ENCODE measurements around the gene SPTBN4. TPM values are rescaled to one million over a fixed set of nuclear protein-coding genes. Genes with fewer than 3 reads are reported as not detected.

The SPTBN4 gene
- total RNA-seq, 2 donors from 2014 or later: 0.79 to 2.0 TPM

GRCh38 chr19:40464059-40465024 is 2.5 kb upstream of the SPTBN4 start:
- H3K27ac Mint-ChIP-seq: peak overlapping the region; percentile 82
- WGBS, 2 experiments (ENCODE audit: insufficient coverage in 1 of 2, insufficient read length in 1 of 2): 23 to 51% methylated on average over 6 to 9 of the region's 11 CpGs
- H3K9me3 Mint-ChIP-seq: no peaks in the 10 kb centered on the region
- Histone ChIP-seq H3K9ac (ENCODE audit: extremely low read depth, low read length, poor library complexity, severe bottlenecking) (no peak overlapping the region), H3K27ac (ENCODE audit: low read depth, low read length) (no peak overlapping the region), H3K4me3 (ENCODE audit: low read length) (peak overlapping the region; percentile 89), H3K4me1 (ENCODE audit: control insufficient read depth, insufficient read depth, low read length) (no peaks in the 10 kb centered on the region), H3K9me3 (ENCODE audit: control insufficient read depth, low read length) (no peaks in the 10 kb centered on the region), H3K36me3 (ENCODE audit: control insufficient read depth, insufficient read depth, low read length) (no peaks in the 10 kb centered on the region), H3K27me3 (ENCODE audit: control insufficient read depth, insufficient read depth, low read length, poor library complexity, severe bottlenecking) (peaks cover 34% of the 10 kb centered on the region)
- no peaks in the 10 kb centered on the region for H3K36me3 Mint-ChIP-seq (ENCODE audit: low read depth)
- H3K4me1 Mint-ChIP-seq: peaks cover 6% of the 10 kb centered on the region
- TF ChIP-seq, protein P1, sequence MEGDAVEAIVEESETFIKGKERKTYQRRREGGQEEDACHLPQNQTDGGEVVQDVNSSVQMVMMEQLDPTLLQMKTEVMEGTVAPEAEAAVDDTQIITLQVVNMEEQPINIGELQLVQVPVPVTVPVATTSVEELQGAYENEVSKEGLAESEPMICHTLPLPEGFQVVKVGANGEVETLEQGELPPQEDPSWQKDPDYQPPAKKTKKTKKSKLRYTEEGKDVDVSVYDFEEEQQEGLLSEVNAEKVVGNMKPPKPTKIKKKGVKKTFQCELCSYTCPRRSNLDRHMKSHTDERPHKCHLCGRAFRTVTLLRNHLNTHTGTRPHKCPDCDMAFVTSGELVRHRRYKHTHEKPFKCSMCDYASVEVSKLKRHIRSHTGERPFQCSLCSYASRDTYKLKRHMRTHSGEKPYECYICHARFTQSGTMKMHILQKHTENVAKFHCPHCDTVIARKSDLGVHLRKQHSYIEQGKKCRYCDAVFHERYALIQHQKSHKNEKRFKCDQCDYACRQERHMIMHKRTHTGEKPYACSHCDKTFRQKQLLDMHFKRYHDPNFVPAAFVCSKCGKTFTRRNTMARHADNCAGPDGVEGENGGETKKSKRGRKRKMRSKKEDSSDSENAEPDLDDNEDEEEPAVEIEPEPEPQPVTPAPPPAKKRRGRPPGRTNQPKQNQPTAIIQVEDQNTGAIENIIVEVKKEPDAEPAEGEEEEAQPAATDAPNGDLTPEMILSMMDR (conservative IDR thresholded peaks at IDR 0.05): peak; percentile 86
- peak; percentile 96 for DNase-seq
- peaks cover 31% of the 10 kb centered on the region for H3K27me3 Mint-ChIP-seq (ENCODE audit: insufficient read depth)
- H3K4me3 Mint-ChIP-seq: peak overlapping the region; percentile 78

DNA sequence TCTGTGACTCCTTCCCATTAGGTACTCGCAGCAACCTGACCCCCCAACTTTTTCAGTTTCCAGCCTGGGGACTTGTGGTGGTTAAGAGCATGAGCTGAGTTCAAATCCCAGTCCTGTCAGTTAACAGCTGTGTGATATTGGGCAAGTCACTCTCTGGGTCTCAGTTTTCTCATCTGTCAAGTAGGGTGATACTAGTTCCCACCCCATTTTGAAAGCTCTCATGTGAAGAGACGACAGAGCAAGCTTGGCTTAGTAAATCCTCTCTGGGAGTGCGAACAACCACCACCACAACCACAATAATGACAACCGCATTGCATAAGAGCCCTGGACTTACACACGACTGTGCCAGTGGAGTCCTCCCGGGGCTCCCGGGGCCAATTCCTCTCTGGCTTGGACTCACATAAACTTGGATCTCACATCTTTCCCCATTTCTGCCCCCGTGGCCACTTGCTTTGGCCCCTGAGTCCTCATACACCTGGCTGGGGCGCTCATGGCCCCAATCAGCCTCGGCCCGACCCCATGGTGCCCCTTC is 1.7 kb upstream of the SPTBN4 start:
- Histone ChIP-seq H3K9ac (ENCODE audit: extremely low read depth, low read length, poor library complexity, severe bottlenecking) (peak overlapping the region; percentile 72), H3K36me3 (ENCODE audit: control insufficient read depth, insufficient read depth, low read length) (no peaks in the 10 kb centered on the region), H3K27ac (ENCODE audit: low read depth, low read length) (no peak overlapping the region), H3K9me3 (ENCODE audit: control insufficient read depth, low read length) (no peaks in the 10 kb centered on the region), H3K4me1 (ENCODE audit: control insufficient read depth, insufficient read depth, low read length) (no peaks in the 10 kb centered on the region), H3K27me3 (ENCODE audit: control insufficient read depth, insufficient read depth, low read length, poor library complexity, severe bottlenecking) (peaks cover 37% of the 10 kb centered on the region), H3K4me3 (ENCODE audit: low read length) (peak overlapping the region; percentile 89)
- no peaks in the 10 kb centered on the region for H3K9me3 Mint-ChIP-seq
- peak overlapping the region; percentile 82 for H3K27ac Mint-ChIP-seq
- peaks cover 6% of the 10 kb centered on the region for H3K4me1 Mint-ChIP-seq
- peak overlapping the region; percentile 78 for H3K4me3 Mint-ChIP-seq
- no peaks in the 10 kb centered on the region for H3K36me3 Mint-ChIP-seq (ENCODE audit: low read depth)
- TF ChIP-seq, protein P1 (conservative IDR thresholded peaks at IDR 0.05): no peak
- no peak for DNase-seq
- peaks cover 31% of the 10 kb centered on the region for H3K27me3 Mint-ChIP-seq (ENCODE audit: insufficient read depth)
- 22 to 31% methylated on average over 10 to 11 of the region's 11 CpGs for WGBS, 2 experiments (ENCODE audit: insufficient coverage in 1 of 2, insufficient read length in 1 of 2)

DNA sequence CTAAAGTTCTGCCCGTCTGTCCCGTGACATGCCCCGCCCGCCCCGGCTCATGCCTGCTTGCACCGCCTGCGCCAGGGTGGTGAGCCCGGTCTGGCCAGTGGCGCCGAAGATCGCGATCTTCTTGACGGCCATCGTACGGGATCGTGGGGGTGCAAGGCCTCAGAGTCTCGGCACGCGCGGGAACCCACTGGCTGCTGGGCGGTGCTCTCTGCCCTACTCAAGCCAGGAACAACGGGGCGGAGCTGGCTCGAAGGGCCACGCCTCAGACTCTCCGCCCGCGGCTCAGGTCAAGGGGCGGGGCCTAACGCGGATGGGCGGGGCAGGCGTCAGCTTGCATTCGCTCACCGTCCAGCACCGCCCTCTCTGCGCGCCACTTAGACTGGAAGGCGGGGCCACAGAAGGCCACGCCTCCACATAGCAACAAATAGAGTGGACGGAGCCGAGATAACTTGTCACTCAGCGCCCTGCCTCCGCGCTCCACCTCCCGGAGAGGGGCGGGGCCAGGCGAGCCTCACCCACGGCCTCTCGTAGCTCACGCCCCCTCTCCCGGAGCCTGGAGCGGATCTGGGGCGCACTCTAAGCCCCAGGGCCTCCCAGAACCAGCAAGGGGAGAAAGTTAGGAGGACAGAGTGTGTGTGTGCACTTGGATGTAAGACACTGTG is 1.1 kb upstream of the SPTBN4 start, which contains the start of gene BLVRB:
Gene BLVRB (minus strand): TSS at position 189 of the 662 bp plus-strand sequence. CDS start 57 bp downstream, at position 132.
- peak within 1 kb of the TSS; percentile 82 for H3K27ac Mint-ChIP-seq
- H3K4me1 Mint-ChIP-seq: peaks cover 6% of the 10 kb centered on the region
- Histone ChIP-seq H3K9me3 (ENCODE audit: control insufficient read depth, low read length) (no peaks in the 10 kb centered on the region), H3K4me3 (ENCODE audit: low read length) (peak within 1 kb of the TSS; percentile 89), H3K36me3 (ENCODE audit: control insufficient read depth, insufficient read depth, low read length) (no peaks in the 10 kb centered on the region), H3K4me1 (ENCODE audit: control insufficient read depth, insufficient read depth, low read length) (no peaks in the 10 kb centered on the region), H3K27ac (ENCODE audit: low read depth, low read length) (no peak within 1 kb of the TSS), H3K27me3 (ENCODE audit: control insufficient read depth, insufficient read depth, low read length, poor library complexity, severe bottlenecking) (peaks cover 37% of the 10 kb centered on the region), H3K9ac (ENCODE audit: extremely low read depth, low read length, poor library complexity, severe bottlenecking) (peak within 1 kb of the TSS; percentile 72)
- TF ChIP-seq, protein P1 (conservative IDR thresholded peaks at IDR 0.05): no peak
- peak; percentile 100 for DNase-seq
- H3K27me3 Mint-ChIP-seq (ENCODE audit: insufficient read depth): peaks cover 34% of the 10 kb centered on the region
- WGBS, 2 experiments (ENCODE audit: insufficient coverage in 1 of 2, insufficient read length in 1 of 2): 0% methylated on average over 11 to 54 of the region's 54 CpGs
- no peaks in the 10 kb centered on the region for H3K9me3 Mint-ChIP-seq
- peak within 1 kb of the TSS; percentile 78 for H3K4me3 Mint-ChIP-seq
- H3K36me3 Mint-ChIP-seq (ENCODE audit: low read depth): no peaks in the 10 kb centered on the region

Measured in endodermal cell (in vitro differentiated cells).